GM12892 (cell line): ENCODE measurements around the gene MAP3K7CL.

Experiments used
- DNase-seq: peaks from one replicate; pipeline ENCODE4 v3.0.0; 2011; ENCODE audit not compliant: insufficient read length
- FAIRE-seq: peaks from 2 replicates; lab custom pipeline; 2011; peaks lifted over from hg19 to GRCh38; lab: Jason Lieb, UNC
- POLR2A ChIP-seq: IDR thresholded peaks from 2 replicates; pipeline ENCODE4 v1.6.1; 2011; ENCODE audit warnings: low read depth, low read length, control low read depth
- POLR2AphosphoS5 ChIP-seq: IDR thresholded peaks from 2 replicates; pipeline ENCODE4 v1.6.1; 2011; ENCODE audit warnings: low read depth, low read length, control low read depth
- TAF1 ChIP-seq: IDR thresholded peaks from 2 replicates; pipeline ENCODE4 v1.6.1; 2011; ENCODE audit warnings: low read depth, mild to moderate bottlenecking, control low read depth, low read length, borderline replicate concordance

MAP3K7CL gene

GRCh38 chr21:29104239-29104708, 26.2 kb upstream of the MAP3K7CL start:
- TF ChIP-seq TAF1 (no peak), POLR2AphosphoS5 (no peak), POLR2A (no peak)
- DNase-seq (no peak), FAIRE-seq (peak; percentile 14)

- DNase-seq (no peak), FAIRE-seq (no peak)
- TF ChIP-seq POLR2AphosphoS5, result no peak
- TF ChIP-seq TAF1, result no peak
These were observed 25.2 kb upstream of the MAP3K7CL start for GRCh38 chr21:29105218-29105617.

- no peak for FAIRE-seq
- TF ChIP-seq POLR2AphosphoS5 (no peak), TAF1 (no peak), POLR2A (no peak)
- no peak for DNase-seq
These were observed 15.5 kb upstream of the MAP3K7CL start for GRCh38 chr21:29114765-29115500.

- no peak for DNase-seq
- no peak for TF ChIP-seq POLR2A
- no peak for TF ChIP-seq POLR2AphosphoS5
- no peak for TF ChIP-seq TAF1
- no peak for FAIRE-seq
These were observed 14.5 kb upstream of the MAP3K7CL start for GRCh38 chr21:29115899-29116298.

- FAIRE-seq (peak; percentile 79), DNase-seq (no peak)
- TF ChIP-seq POLR2A (no peak), POLR2AphosphoS5 (no peak), TAF1 (no peak)
These were observed 13.0 kb upstream of the MAP3K7CL start for GRCh38 chr21:29117372-29117955.

GRCh38 chr21:29121759-29122158, 8.7 kb upstream of the MAP3K7CL start:
- FAIRE-seq, result peak; percentile 82
- DNase-seq, result no peak
- peak; percentile 60 for TF ChIP-seq POLR2A
- 0 out of 2 replicates have a peak, but pooled peaks have one; percentile 36 for TF ChIP-seq POLR2AphosphoS5
- TF ChIP-seq TAF1, result 0 out of 2 replicates have a peak, but pooled peaks have one; percentile 21

GRCh38 chr21:29124645-29125044, 5.8 kb upstream of the MAP3K7CL start:
- TF ChIP-seq POLR2AphosphoS5 (no peak), POLR2A (no peak), TAF1 (no peak)
- DNase-seq (no peak), FAIRE-seq (peak; percentile 21)

GRCh38 chr21:29125191-29125590, 5.3 kb upstream of the MAP3K7CL start:
- peak; percentile 25 for DNase-seq
- FAIRE-seq, result peak; percentile 82
- TF ChIP-seq POLR2A (no peak), POLR2AphosphoS5 (no peak), TAF1 (no peak)

GRCh38 chr21:29125979-29126378, 4.5 kb upstream of the MAP3K7CL start:
- no peak for FAIRE-seq
- no peak for DNase-seq
- TF ChIP-seq TAF1 (no peak), POLR2AphosphoS5 (no peak), POLR2A (no peak)

GRCh38 chr21:29133241-29133640, 2.8 kb downstream of the MAP3K7CL start:
- FAIRE-seq (no peak), DNase-seq (no peak)
- TF ChIP-seq TAF1 (no peak), POLR2A (no peak)

GRCh38 chr21:29133796-29134195, 3.4 kb downstream of the MAP3K7CL start:
- TF ChIP-seq TAF1, result no peak
- TF ChIP-seq POLR2A, result no peak
- no peak for TF ChIP-seq POLR2AphosphoS5
- no peak for FAIRE-seq

GRCh38 chr21:29135481-29135880, 5.0 kb downstream of the MAP3K7CL start:
- DNase-seq (no peak), FAIRE-seq (no peak)
- TF ChIP-seq TAF1, result no peak
- TF ChIP-seq POLR2AphosphoS5, result no peak
- TF ChIP-seq POLR2A, result no peak

More at GRCh38 chr21:29133796-29134195, 3.4 kb downstream of the MAP3K7CL start:
- DNase-seq, result no peak
